ENCODE results near the gene SNRNP48. TPM values are rescaled to one million over a fixed set of nuclear protein-coding genes. Genes with fewer than 3 reads are reported as not detected.

The SNRNP48 gene
- total RNA-seq, 3 donors from 2014 or later: 13.9 to 20.9 (median 15.4) TPM

DNA sequence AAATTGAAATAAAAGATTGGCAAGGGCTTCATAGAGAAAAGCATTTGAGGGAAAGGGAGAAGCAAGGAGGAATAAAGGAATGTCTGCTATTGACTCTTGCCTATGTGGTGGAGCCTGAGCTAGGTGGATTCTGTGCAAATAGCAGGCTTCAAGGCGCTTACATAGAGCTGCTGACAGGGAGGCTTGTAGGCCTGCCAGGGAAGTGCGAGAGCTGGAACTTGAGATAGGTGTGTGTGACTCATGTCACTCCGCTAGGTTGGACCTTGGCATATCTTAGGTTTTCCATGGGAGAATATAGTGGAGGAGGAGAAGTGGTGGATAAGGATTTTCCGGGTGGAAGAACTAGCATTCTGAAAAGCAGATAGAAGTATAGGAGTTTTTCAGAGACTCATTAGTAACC lies 14.0 kb downstream of the SNRNP48 start:
- no peak overlapping the region for H3K27ac ChIP-seq
- H3K36me3 ChIP-seq: peaks cover 8% of the 10 kb centered on the region
- no peak for DNase-seq (ENCODE audit: low spot score in 2 of 2)
- H3K4me1 ChIP-seq: no peaks in the 10 kb centered on the region
- H3K9me3 ChIP-seq: no peaks in the 10 kb centered on the region
- TF ChIP-seq, protein P1, sequence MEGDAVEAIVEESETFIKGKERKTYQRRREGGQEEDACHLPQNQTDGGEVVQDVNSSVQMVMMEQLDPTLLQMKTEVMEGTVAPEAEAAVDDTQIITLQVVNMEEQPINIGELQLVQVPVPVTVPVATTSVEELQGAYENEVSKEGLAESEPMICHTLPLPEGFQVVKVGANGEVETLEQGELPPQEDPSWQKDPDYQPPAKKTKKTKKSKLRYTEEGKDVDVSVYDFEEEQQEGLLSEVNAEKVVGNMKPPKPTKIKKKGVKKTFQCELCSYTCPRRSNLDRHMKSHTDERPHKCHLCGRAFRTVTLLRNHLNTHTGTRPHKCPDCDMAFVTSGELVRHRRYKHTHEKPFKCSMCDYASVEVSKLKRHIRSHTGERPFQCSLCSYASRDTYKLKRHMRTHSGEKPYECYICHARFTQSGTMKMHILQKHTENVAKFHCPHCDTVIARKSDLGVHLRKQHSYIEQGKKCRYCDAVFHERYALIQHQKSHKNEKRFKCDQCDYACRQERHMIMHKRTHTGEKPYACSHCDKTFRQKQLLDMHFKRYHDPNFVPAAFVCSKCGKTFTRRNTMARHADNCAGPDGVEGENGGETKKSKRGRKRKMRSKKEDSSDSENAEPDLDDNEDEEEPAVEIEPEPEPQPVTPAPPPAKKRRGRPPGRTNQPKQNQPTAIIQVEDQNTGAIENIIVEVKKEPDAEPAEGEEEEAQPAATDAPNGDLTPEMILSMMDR (IDR thresholded peaks at IDR 0.05): no peak
- no peak for TF ChIP-seq POLR2AphosphoS5 (IDR thresholded peaks at IDR 0.05)
- H3K4me3 ChIP-seq: no peak overlapping the region
- no peaks in the 10 kb centered on the region for H3K27me3 ChIP-seq
- intact Hi-C loops (cut with DNase I; ENCODE audit: low total_unique reads): no loop called here

DNA sequence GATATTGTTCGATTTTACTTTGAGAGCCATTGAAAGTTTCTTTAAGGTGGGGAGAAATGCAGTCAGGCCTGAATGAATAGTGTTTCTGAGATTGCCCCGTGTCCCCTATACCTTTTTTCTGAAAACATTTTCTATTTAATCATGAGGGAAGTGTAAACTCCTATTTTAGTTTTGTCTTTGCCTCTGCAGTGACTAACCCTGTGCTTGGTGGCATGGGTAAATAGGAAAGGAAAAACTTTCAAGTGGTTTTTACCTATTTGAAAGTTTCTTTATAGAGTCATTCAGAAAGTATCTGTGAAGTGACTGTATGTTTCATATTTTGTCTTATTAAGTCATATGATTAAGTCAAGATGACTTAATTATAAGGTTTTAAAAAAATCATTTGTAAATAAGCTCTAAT lies 14.5 kb downstream of the SNRNP48 start:
- intact Hi-C loops (cut with DNase I; ENCODE audit: low total_unique reads): no loop called here
- no peaks in the 10 kb centered on the region for H3K4me1 ChIP-seq

DNA sequence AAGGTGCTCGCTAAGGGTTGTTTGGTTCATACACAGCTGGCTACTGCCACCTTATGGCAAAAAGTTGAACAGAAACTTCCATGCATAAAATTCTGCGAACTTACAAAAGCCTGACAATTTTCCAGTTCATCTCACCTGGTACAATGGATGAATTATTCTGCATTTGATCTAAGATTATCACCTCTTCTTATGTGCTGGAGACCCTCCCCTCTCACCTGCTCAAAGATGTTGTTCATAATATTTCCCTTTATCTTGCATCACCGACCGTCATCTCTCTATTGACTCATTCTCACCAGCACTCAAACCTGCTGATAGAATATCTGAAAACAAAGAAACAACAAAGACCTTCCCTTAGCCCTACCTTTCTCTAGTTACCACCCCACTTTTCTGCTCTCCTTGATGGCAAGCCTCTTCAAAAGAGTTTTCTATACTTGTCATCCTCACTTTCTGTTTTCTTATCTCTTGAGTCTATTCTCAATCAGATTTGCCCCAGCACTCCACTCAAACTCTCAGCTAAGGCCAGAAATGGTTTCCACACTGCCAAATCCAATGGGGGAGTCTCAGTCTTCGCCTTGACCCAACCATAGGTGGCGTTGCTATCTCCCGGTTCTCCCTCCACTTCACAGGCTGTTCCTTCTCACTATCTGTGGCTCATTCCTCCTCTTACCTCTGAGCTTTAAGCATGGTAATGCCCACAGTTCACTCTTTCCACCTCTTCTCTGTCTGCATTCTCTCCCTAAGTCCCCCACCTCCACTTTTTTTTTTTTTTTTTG lies 25.8 kb downstream of the SNRNP48 start:
- Histone ChIP-seq H3K9me3 (no peaks in the 10 kb centered on the region), H3K36me3 (no peaks in the 10 kb centered on the region), H3K27ac (no peak overlapping the region), H3K4me3 (peak overlapping the region in 1 of 3 donors; percentile 19), H3K4me1 (peaks cover 4 to 5% of the 10 kb centered on the region in 2 donors), H3K27me3 (no peaks in the 10 kb centered on the region)
- peak in 1 of 2 donors; percentile 32 for DNase-seq (ENCODE audit: low spot score in 2 of 2)
- intact Hi-C loops (cut with DNase I; ENCODE audit: low total_unique reads): no loop called here
- no peak for TF ChIP-seq POLR2A (IDR thresholded peaks at IDR 0.05)
- TF ChIP-seq, protein P1 (IDR thresholded peaks at IDR 0.05): peak; percentile 29 to 74 (median 70)

More for the DNA sequence above, 14.5 kb downstream of the SNRNP48 start:
- Histone ChIP-seq H3K9me3 (no peaks in the 10 kb centered on the region), H3K4me3 (no peak overlapping the region), H3K36me3 (peaks cover 8% of the 10 kb centered on the region), H3K27ac (no peak overlapping the region), H3K27me3 (no peaks in the 10 kb centered on the region)
- DNase-seq (ENCODE audit: low spot score in 2 of 2): no peak
- TF ChIP-seq POLR2A (IDR thresholded peaks at IDR 0.05): no peak
- no peak for TF ChIP-seq POLR2AphosphoS5 (IDR thresholded peaks at IDR 0.05)
- TF ChIP-seq, protein P1 (IDR thresholded peaks at IDR 0.05): no peak

DNA sequence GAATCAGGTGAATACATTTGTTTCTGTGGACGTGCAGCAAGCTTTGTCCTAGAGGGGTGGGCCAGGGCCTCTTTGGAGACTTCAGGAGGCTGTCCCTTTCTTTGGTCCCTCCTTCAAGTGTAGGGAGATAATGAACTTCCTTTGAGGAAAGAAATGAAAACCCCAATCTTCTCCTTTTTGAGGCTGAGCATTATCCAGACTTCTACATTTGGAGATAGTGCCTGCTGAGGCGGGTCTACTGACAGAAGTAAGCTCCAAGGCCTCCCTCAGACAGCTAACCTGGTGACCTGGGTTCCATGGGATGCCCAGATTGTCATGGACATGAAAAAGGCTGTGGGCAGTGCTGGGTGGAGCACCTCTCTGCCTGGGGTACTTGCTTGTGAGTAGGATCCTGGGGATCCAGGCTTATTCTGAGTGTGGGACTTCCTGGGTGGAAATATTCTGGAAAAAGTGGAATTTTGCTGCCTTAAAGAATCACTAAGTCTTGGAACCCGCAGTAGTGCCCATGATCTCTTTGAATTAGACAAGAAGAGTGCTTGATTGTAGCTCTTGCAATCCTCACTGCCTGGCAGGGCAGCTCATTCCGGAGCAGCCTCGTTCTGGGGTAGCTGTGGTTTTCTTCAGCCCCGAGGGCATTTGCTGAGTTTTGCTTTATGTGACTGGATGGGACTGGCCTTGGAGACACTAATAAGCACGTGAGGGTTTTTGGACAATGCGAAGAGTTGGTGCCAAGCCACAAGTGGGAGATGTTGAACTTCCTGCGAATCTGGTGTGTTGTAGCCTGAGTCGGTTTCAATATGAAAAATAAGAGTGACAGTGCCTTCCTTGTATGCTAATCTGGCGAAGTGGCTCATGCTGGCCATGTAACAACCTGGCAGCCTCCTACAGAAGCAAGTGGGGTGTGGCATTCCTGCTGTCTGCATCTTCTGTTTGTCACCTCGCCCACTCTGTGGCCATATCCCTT lies 28.1 kb downstream of the SNRNP48 start:
- H3K36me3 ChIP-seq: no peaks in the 10 kb centered on the region
- H3K9me3 ChIP-seq: no peaks in the 10 kb centered on the region
- H3K27me3 ChIP-seq: no peaks in the 10 kb centered on the region
- intact Hi-C loops (cut with DNase I; ENCODE audit: low total_unique reads): no loop called here
- TF ChIP-seq, protein P1 (IDR thresholded peaks at IDR 0.05): no peak
- peak in 2 of 3 donors; percentile 67 to 83 for TF ChIP-seq POLR2AphosphoS5 (IDR thresholded peaks at IDR 0.05)
- peak overlapping the region in 2 of 3 donors; percentile 3 to 46 for H3K4me3 ChIP-seq
- peak overlapping the region; percentile 80 to 85 for H3K27ac ChIP-seq
- H3K4me1 ChIP-seq: peaks cover 4 to 5% of the 10 kb centered on the region in 2 donors
- DNase-seq (ENCODE audit: low spot score in 2 of 2): peak; percentile 59 to 96

Measured in breast epithelium (tissue), 4 donors.